GM23338 (cell line): ENCODE measurements around the gene NR1D1. TPM values are rescaled to one million over a fixed set of nuclear protein-coding genes. Genes with fewer than 3 reads are reported as not detected.

Experiments
- ATAC-seq: fragments of 200-7000 bp; cut with Tn5 transposase; 3 replicates; pipeline ENCODE4 v1.9.1; 2020
- DNase-seq: peaks from one replicate; pipeline ENCODE4 v3.0.0-alpha.2; 2015; ENCODE audit warnings: low spot score
- H2AFZ ChIP-seq: fragments of 200-600 bp; sonication (generic); 2 replicates; pipeline ENCODE4 v1.8.0; 2016; ENCODE audit warnings: antibody characterized with exemption, mild to moderate bottlenecking, moderate library complexity
- H3F3A ChIP-seq: fragments of 200-600 bp; sonication (generic); replicated peaks from 2 replicates; pipeline ENCODE4 v1.8.0; 2017; ENCODE audit warnings: antibody characterized with exemption, mixed run types, low read depth
- H3K27ac ChIP-seq: fragments of 200-600 bp; sonication (generic); 2 replicates; pipeline ENCODE4 v1.6.1; 2016; ENCODE audit warnings: low read depth
- H3K27me3 ChIP-seq: fragments of 200-600 bp; sonication (generic); 2 replicates; pipeline ENCODE4 v1.8.0; 2016; ENCODE audit warnings: mild to moderate bottlenecking, mixed run types, moderate library complexity; ENCODE audit not compliant: insufficient read depth
- H3K36me3 ChIP-seq: fragments of 200-600 bp; sonication (generic); 2 replicates; pipeline ENCODE4 v1.8.0; 2016; ENCODE audit warnings: mild to moderate bottlenecking; ENCODE audit not compliant: insufficient read depth
- H3K4me1 ChIP-seq: fragments of 200-600 bp; sonication (generic); 2 replicates; pipeline ENCODE4 v1.8.0; 2016; ENCODE audit warnings: mild to moderate bottlenecking, moderate library complexity; ENCODE audit not compliant: insufficient read depth
- H3K4me2 ChIP-seq: fragments of 200-600 bp; sonication (generic); 2 replicates; pipeline ENCODE4 v1.7.1; 2017; ENCODE audit warnings: mixed run types
- H3K4me3 ChIP-seq: fragments of 200-600 bp; sonication (generic); 2 replicates; pipeline ENCODE4 v1.6.1; 2016; ENCODE audit warnings: mixed run types
- H3K79me2 ChIP-seq: fragments of 200-600 bp; sonication (generic); replicated peaks from 2 replicates; pipeline ENCODE4 v1.8.0; 2017; ENCODE audit warnings: mild to moderate bottlenecking; ENCODE audit not compliant: insufficient read depth
- H3K9me2 ChIP-seq: fragments of 200-600 bp; sonication (generic); 2 replicates; pipeline ENCODE4 v1.8.0; 2017; ENCODE audit not compliant: insufficient read depth
- H4K20me1 ChIP-seq: fragments of 200-600 bp; sonication (generic); replicated peaks from 2 replicates; pipeline ENCODE4 v1.8.0; 2017; ENCODE audit warnings: mild to moderate bottlenecking; ENCODE audit not compliant: insufficient read depth
- H3K27ac Mint-ChIP-seq: 2 replicates; pipeline ENCODE4 v1.8.0; 2020; ENCODE audit warnings: inconsistent platforms, mild to moderate bottlenecking, moderate library complexity, mixed read lengths
- H3K27me3 Mint-ChIP-seq: 3 replicates; pipeline ENCODE4 v1.8.0; 2022; ENCODE audit warnings: low read depth, mild to moderate bottlenecking, moderate library complexity, mixed read lengths, inconsistent platforms; ENCODE audit not compliant: insufficient read depth, poor library complexity
- H3K36me3 Mint-ChIP-seq: 3 replicates; pipeline ENCODE4 v1.8.0; 2021; ENCODE audit warnings: low read depth, mild to moderate bottlenecking, inconsistent platforms, moderate library complexity, mixed read lengths
- H3K4me1 Mint-ChIP-seq: 3 replicates; pipeline ENCODE4 v1.8.0; 2020; ENCODE audit warnings: mild to moderate bottlenecking, inconsistent platforms, mixed read lengths
- H3K4me3 Mint-ChIP-seq: 3 replicates; pipeline ENCODE4 v1.8.0; 2021; ENCODE audit warnings: moderate library complexity, mild to moderate bottlenecking, inconsistent platforms, mixed read lengths
- H3K9me3 Mint-ChIP-seq: 3 replicates; pipeline ENCODE4 v1.8.0; 2020; ENCODE audit warnings: moderate library complexity, mild to moderate bottlenecking, inconsistent platforms, mixed read lengths
- CTCF ChIP-seq, 2 experiments: fragments of 200-600 bp in 1 of 2; sonication (generic) in 1 of 2; conservative IDR thresholded peaks; 2 replicates each; pipeline versions ENCODE4 v1.5.1 to v1.6.1; 2016 to 2017; ENCODE audit warnings: antibody characterized with exemption in 2 of 2, low read depth in 2 of 2, mild to moderate bottlenecking in 2 of 2, moderate library complexity in 1 of 2
- EZH2 ChIP-seq: fragments of 200-600 bp; sonication (generic); IDR thresholded peaks from one replicate; pipeline ENCODE4 v1.8.0; 2017; ENCODE audit warnings: antibody characterized with exemption, mild to moderate bottlenecking, low read depth; ENCODE audit not compliant: unreplicated experiment
- REST ChIP-seq: IDR thresholded peaks from one replicate; pipeline ENCODE4 v1.6.1; 2018; ENCODE audit warnings: antibody characterized with exemption; ENCODE audit not compliant: unreplicated experiment
- ZNF114 ChIP-seq: fragments of 250-450 bp; sonication (Bioruptor Pico); IDR thresholded peaks from 2 replicates; pipeline ENCODE4 v1.5.0; 2020; ENCODE audit warnings: mild to moderate bottlenecking, moderate library complexity
- ZNF462 ChIP-seq: fragments of 250-450 bp; sonication (Bioruptor Pico); IDR thresholded peaks from 2 replicates; pipeline ENCODE4 v1.5.0; 2020; ENCODE audit warnings: mild to moderate bottlenecking, moderate library complexity
- polyA plus RNA-seq: library from polyadenylated mRNA; unstranded; fragments of >200 nt; fragmentation: Nextera tagmentation; extraction: Ambion mirVana; gene quantifications from 2 replicates; pipeline ENCODE4 v1.2.1, GENCODE V29; 2016
- total RNA-seq: library from RNA; depleted of rRNA; stranded (reverse); fragments of >200 nt; shearing (Covaris generic); gene quantifications from 2 replicates; pipeline ENCODE4 v1.2.3, GENCODE V29; 2014

NR1D1 gene
- total and polyA plus RNA-seq, 2 experiments from 2014 or later = 3.3 to 4.2 TPM

GRCh38 chr17:40075942-40076498 lies 24.4 kb downstream of the NR1D1 start (continued):
- TF ChIP-seq ZNF462 (CRISPR knock-in tag) = no peak

GRCh38 chr17:40075201-40075941 lies 25.0 kb downstream of the NR1D1 start:
- Histone ChIP-seq H3K4me3 (peak overlapping the region; percentile 39; the same call in 1 of the 2 replicates), H3K9me2 (no peaks in the 10 kb centered on the region), H2AFZ (peak overlapping the region; percentile 63; the same call in 1 of the 2 replicates), H3K79me2 (no peaks in the 10 kb centered on the region; the same call in 1 of the 2 replicates), H3K4me1 (peaks cover 42% of the 10 kb centered on the region), H3K27me3 (no peaks in the 10 kb centered on the region), H3K27ac (peak overlapping the region; percentile 69; the same call in 1 of the 2 replicates), H4K20me1 (no peaks in the 10 kb centered on the region), H3F3A (0 out of 2 replicates have a peak, but pooled peaks cover 6% of the 10 kb centered on the region), H3K4me2 (peak overlapping the region; percentile 78), H3K36me3 (no peaks in the 10 kb centered on the region)
- H3K27ac Mint-ChIP-seq = peak overlapping the region; percentile 91
- ATAC-seq = peak; percentile 79
- peaks cover 54% of the 10 kb centered on the region for H3K4me1 Mint-ChIP-seq
- peaks cover 16% of the 10 kb centered on the region for H3K27me3 Mint-ChIP-seq
- peak; percentile 88 for DNase-seq
- peak; percentile 91 to 92 for TF ChIP-seq CTCF (conservative IDR thresholded peaks at IDR 0.05; ENCODE audit: low read depth in 2 of 2)
- TF ChIP-seq EZH2 = no peak
- TF ChIP-seq ZNF114 (CRISPR knock-in tag) = no peak
- no peak for TF ChIP-seq REST
- H3K36me3 Mint-ChIP-seq = no peaks in the 10 kb centered on the region; the same call in 2 of the 3 replicates
- H3K4me3 Mint-ChIP-seq = no peak overlapping the region
- no peaks in the 10 kb centered on the region for H3K9me3 Mint-ChIP-seq
